Mesendoderm (in vitro differentiated cells): ENCODE measurements around the gene TPT1.
"Not testable (repeated sequence)": the region's sequence is repeated elsewhere in the genome, so short reads cannot be mapped to it uniquely, and the experiment has no call there.

Experiments used
- DNase-seq: peaks from one replicate; pipeline ENCODE4 v3.0.0; 2013
- H2AK5ac ChIP-seq: 2 replicates; pipeline ENCODE4 v1.6.1; 2013; ENCODE audit warnings: low read length, inconsistent platforms
- H2BK120ac ChIP-seq: 2 replicates; pipeline ENCODE4 v1.6.1; 2013; ENCODE audit warnings: low read depth, mild to moderate bottlenecking, low read length, moderate library complexity, mixed read lengths
- H2BK15ac ChIP-seq: replicated peaks from 2 replicates; pipeline ENCODE4 v1.6.1; 2013; ENCODE audit warnings: low read depth, mild to moderate bottlenecking, moderate library complexity
- H2BK5ac ChIP-seq: 2 replicates; pipeline ENCODE4 v1.6.1; 2013; ENCODE audit warnings: low read length, inconsistent platforms
- H3K18ac ChIP-seq: 2 replicates; pipeline ENCODE4 v1.6.1; 2013; ENCODE audit warnings: mild to moderate bottlenecking, low read length, mixed read lengths
- H3K23ac ChIP-seq: one replicate; pipeline ENCODE4 v1.6.1; 2013; ENCODE audit warnings: low read length
- H3K27ac ChIP-seq: 2 replicates; pipeline ENCODE4 v1.5.1; 2013; ENCODE audit warnings: low read depth, mild to moderate bottlenecking, inconsistent platforms, low read length, moderate library complexity
- H3K27me3 ChIP-seq: 2 replicates; pipeline ENCODE4 v1.6.1; 2013; ENCODE audit warnings: low read length, control low read depth, mild to moderate bottlenecking, inconsistent platforms; ENCODE audit not compliant: insufficient read depth, poor library complexity
- H3K36me3 ChIP-seq: 2 replicates; pipeline ENCODE4 v1.6.1; 2013; ENCODE audit warnings: low read length, inconsistent platforms; ENCODE audit not compliant: control insufficient read depth, insufficient read depth
- H3K4ac ChIP-seq: one replicate; pipeline ENCODE4 v1.6.1; 2013; ENCODE audit warnings: low read depth, mild to moderate bottlenecking, low read length, moderate library complexity
- H3K4me1 ChIP-seq: 2 replicates; pipeline ENCODE4 v1.6.1; 2013; ENCODE audit warnings: low read depth, low read length, inconsistent platforms; ENCODE audit not compliant: control insufficient read depth
- H3K4me2 ChIP-seq: 2 replicates; pipeline ENCODE4 v1.6.1; 2013; ENCODE audit warnings: low read length
- H3K4me3 ChIP-seq: 2 replicates; pipeline ENCODE4 v1.5.1; 2013; ENCODE audit warnings: mild to moderate bottlenecking, low read length
- H3K56ac ChIP-seq: one replicate; pipeline ENCODE4 v1.6.1; 2013; ENCODE audit warnings: low read length
- H3K79me1 ChIP-seq: 2 replicates; pipeline ENCODE4 v1.6.1; 2013; ENCODE audit warnings: low read length, inconsistent platforms
- H3K79me2 ChIP-seq: 2 replicates; pipeline ENCODE4 v1.6.1; 2013; ENCODE audit warnings: mild to moderate bottlenecking, low read length; ENCODE audit not compliant: control insufficient read depth, insufficient read depth
- H3K9ac ChIP-seq: 2 replicates; pipeline ENCODE4 v1.6.1; 2013; ENCODE audit warnings: low read length, inconsistent platforms
- H4K5ac ChIP-seq: one replicate; pipeline ENCODE4 v1.6.1; 2013; ENCODE audit warnings: low read length
- H4K8ac ChIP-seq: one replicate; pipeline ENCODE4 v1.6.1; 2013; ENCODE audit warnings: low read depth, mild to moderate bottlenecking, control low read depth, low read length, moderate library complexity
- WGBS: extraction: QIAGEN DNeasy Blood & Tissue Kit; methylation state at CpG from one replicate; pipeline ENCODE4 v1.1.7; 2013; ENCODE audit warnings: low lambda C conversion rate, missing lambda C conversion rate; ENCODE audit not compliant: insufficient coverage; ENCODE audit errors: extremely low coverage; 5-methylcytosine and 5-hydroxymethylcytosine counted together

Gene TPT1

GRCh38 chr13:45378786-45379185 lies 37.8 kb upstream of the TPT1 start:
- not testable (repeated sequence) for H3K23ac ChIP-seq, H3K79me2 ChIP-seq, H4K5ac ChIP-seq, H3K4me3 ChIP-seq, H3K9ac ChIP-seq, DNase-seq, H3K4me1 ChIP-seq, H3K4ac ChIP-seq, H3K56ac ChIP-seq, H3K79me1 ChIP-seq, H3K36me3 ChIP-seq, H3K18ac ChIP-seq, H2BK120ac ChIP-seq, H2AK5ac ChIP-seq, H2BK15ac ChIP-seq, H3K4me2 ChIP-seq, H4K8ac ChIP-seq, H3K27me3 ChIP-seq, H3K27ac ChIP-seq, H2BK5ac ChIP-seq
- no CpG with 5 or more reads among the region's 8 CpGs for WGBS

GRCh38 chr13:45377314-45377713 lies 36.3 kb upstream of the TPT1 start:
- H3K27me3 ChIP-seq, H4K5ac ChIP-seq, H3K18ac ChIP-seq, H2BK15ac ChIP-seq, H3K56ac ChIP-seq, H2BK120ac ChIP-seq, DNase-seq, H3K79me1 ChIP-seq, H3K23ac ChIP-seq, H3K9ac ChIP-seq, H4K8ac ChIP-seq, H2AK5ac ChIP-seq, H3K4ac ChIP-seq, H2BK5ac ChIP-seq, H3K4me1 ChIP-seq, H3K4me3 ChIP-seq, H3K4me2 ChIP-seq, H3K36me3 ChIP-seq, H3K79me2 ChIP-seq, H3K27ac ChIP-seq: not testable (repeated sequence)
- no CpG with 5 or more reads among the region's 12 CpGs for WGBS

GRCh38 chr13:45376651-45377050 lies 35.7 kb upstream of the TPT1 start:
- not testable (repeated sequence) for H3K27me3 ChIP-seq, H2BK120ac ChIP-seq, H3K4me3 ChIP-seq, H2AK5ac ChIP-seq, H4K5ac ChIP-seq, H3K23ac ChIP-seq, H3K4ac ChIP-seq, H3K18ac ChIP-seq, H3K9ac ChIP-seq, H3K79me1 ChIP-seq, H3K4me2 ChIP-seq, H2BK15ac ChIP-seq, H2BK5ac ChIP-seq, H3K27ac ChIP-seq, H4K8ac ChIP-seq, H3K4me1 ChIP-seq, H3K56ac ChIP-seq, H3K36me3 ChIP-seq, H3K79me2 ChIP-seq, DNase-seq
- WGBS, result no CpG with 5 or more reads among the region's 8 CpGs

GRCh38 chr13:45374917-45375316 lies 33.9 kb upstream of the TPT1 start:
- H2BK15ac ChIP-seq, result no peak overlapping the region
- H3K9ac ChIP-seq, result no peak overlapping the region
- H3K4me3 ChIP-seq, result no peak overlapping the region
- no peak overlapping the region for H3K4me2 ChIP-seq
- no peak overlapping the region for H3K4ac ChIP-seq
- no peaks in the 10 kb centered on the region for H3K79me1 ChIP-seq
- H3K27ac ChIP-seq, result no peak overlapping the region
- H3K27me3 ChIP-seq, result no peaks in the 10 kb centered on the region
- peaks cover 3% of the 10 kb centered on the region for H3K4me1 ChIP-seq
- WGBS, result no CpG with 5 or more reads among the region's 3 CpGs
- H2BK120ac ChIP-seq, result no peak overlapping the region
- H2AK5ac ChIP-seq, result no peak overlapping the region
- H4K8ac ChIP-seq, result no peak overlapping the region
- DNase-seq, result no peak
- no peak overlapping the region for H3K18ac ChIP-seq
- H3K79me2 ChIP-seq, result no peaks in the 10 kb centered on the region
- no peak overlapping the region for H3K56ac ChIP-seq
- H4K5ac ChIP-seq, result no peak overlapping the region
- no peak overlapping the region for H2BK5ac ChIP-seq
- H3K36me3 ChIP-seq, result no peaks in the 10 kb centered on the region
- no peak overlapping the region for H3K23ac ChIP-seq

GRCh38 chr13:45373162-45373547 lies 32.2 kb upstream of the TPT1 start:
- Histone ChIP-seq H4K5ac (no peak overlapping the region), H2BK15ac (no peak overlapping the region), H3K79me2 (no peaks in the 10 kb centered on the region), H3K79me1 (no peaks in the 10 kb centered on the region), H2BK5ac (no peak overlapping the region), H2AK5ac (no peak overlapping the region), H3K4ac (no peak overlapping the region), H3K4me3 (no peak overlapping the region), H3K27me3 (no peaks in the 10 kb centered on the region), H2BK120ac (no peak overlapping the region), H3K56ac (no peak overlapping the region), H4K8ac (no peak overlapping the region), H3K23ac (no peak overlapping the region), H3K36me3 (no peaks in the 10 kb centered on the region), H3K27ac (no peak overlapping the region), H3K4me2 (no peak overlapping the region), H3K4me1 (peaks cover 4% of the 10 kb centered on the region), H3K9ac (no peak overlapping the region), H3K18ac (no peak overlapping the region)
- DNase-seq, result no peak
- no CpG with 5 or more reads among the region's 5 CpGs for WGBS
